ENCODE data around the gene TBC1D22A. TPM values are rescaled to one million over a fixed set of nuclear protein-coding genes. Genes with fewer than 3 reads are reported as not detected.

Gene TBC1D22A
- total RNA-seq, 1 experiment from 2014 or later = 18.2 TPM

- no peak for DNase-seq
- Histone ChIP-seq H3K9me3 (no peaks in the 10 kb centered on the region), H3K4me3 (no peak overlapping the region), H3K36me3 (no peaks in the 10 kb centered on the region), H3K27me3 (no peaks in the 10 kb centered on the region)
These were observed 291.3 kb downstream of the TBC1D22A start for GRCh38 chr22:47053726-47054141.

GRCh38 chr22:47054231-47055072 is 292.0 kb downstream of the TBC1D22A start:
- H3K9me3 ChIP-seq = no peaks in the 10 kb centered on the region

GRCh38 chr22:47055073-47055355 is 292.6 kb downstream of the TBC1D22A start:
- Histone ChIP-seq H3K27me3 (no peaks in the 10 kb centered on the region), H3K36me3 (no peaks in the 10 kb centered on the region), H3K9me3 (no peaks in the 10 kb centered on the region), H3K4me3 (no peak overlapping the region)
- DNase-seq = no peak

More at GRCh38 chr22:47054231-47055072, 292.0 kb downstream of the TBC1D22A start:
- no peak for DNase-seq
- Histone ChIP-seq H3K4me3 (no peak overlapping the region), H3K36me3 (no peaks in the 10 kb centered on the region), H3K27me3 (no peaks in the 10 kb centered on the region)

- DNase-seq = no peak
- Histone ChIP-seq H3K27me3 (no peaks in the 10 kb centered on the region), H3K36me3 (no peaks in the 10 kb centered on the region), H3K4me3 (no peak overlapping the region), H3K9me3 (no peaks in the 10 kb centered on the region)
These were observed 293.0 kb downstream of the TBC1D22A start for GRCh38 chr22:47055461-47055860.

- H3K36me3 ChIP-seq = no peaks in the 10 kb centered on the region
- no peaks in the 10 kb centered on the region for H3K27me3 ChIP-seq
- DNase-seq = no peak
- no peaks in the 10 kb centered on the region for H3K9me3 ChIP-seq
- H3K4me3 ChIP-seq = no peak overlapping the region
These were observed 293.5 kb downstream of the TBC1D22A start for GRCh38 chr22:47055921-47056320.

- no peaks in the 10 kb centered on the region for H3K9me3 ChIP-seq
- no peak for DNase-seq
- no peaks in the 10 kb centered on the region for H3K27me3 ChIP-seq
- H3K36me3 ChIP-seq = no peaks in the 10 kb centered on the region
- H3K4me3 ChIP-seq = no peak overlapping the region
These were observed 293.9 kb downstream of the TBC1D22A start for GRCh38 chr22:47056361-47056760.

- no peaks in the 10 kb centered on the region for H3K27me3 ChIP-seq
- DNase-seq = no peak
- H3K36me3 ChIP-seq = no peaks in the 10 kb centered on the region
- H3K4me3 ChIP-seq = no peak overlapping the region
- H3K9me3 ChIP-seq = no peaks in the 10 kb centered on the region
These were observed 294.5 kb downstream of the TBC1D22A start for GRCh38 chr22:47056776-47057470.

GRCh38 chr22:47057916-47058585 is 295.6 kb downstream of the TBC1D22A start:
- Histone ChIP-seq H3K9me3 (no peaks in the 10 kb centered on the region), H3K4me3 (no peak overlapping the region), H3K27me3 (no peaks in the 10 kb centered on the region), H3K36me3 (no peaks in the 10 kb centered on the region)
- no peak for DNase-seq

- Histone ChIP-seq H3K9me3 (no peaks in the 10 kb centered on the region), H3K36me3 (no peaks in the 10 kb centered on the region)
- DNase-seq = no peak
These were observed 296.6 kb downstream of the TBC1D22A start for GRCh38 chr22:47059076-47059475.

GRCh38 chr22:47059701-47060161 is 297.3 kb downstream of the TBC1D22A start:
- Histone ChIP-seq H3K27me3 (no peaks in the 10 kb centered on the region), H3K4me3 (no peak overlapping the region), H3K36me3 (no peaks in the 10 kb centered on the region), H3K9me3 (no peaks in the 10 kb centered on the region)
- DNase-seq = no peak

More at GRCh38 chr22:47059076-47059475, 296.6 kb downstream of the TBC1D22A start:
- H3K4me3 ChIP-seq = no peak overlapping the region
- no peaks in the 10 kb centered on the region for H3K27me3 ChIP-seq

- no peak overlapping the region for H3K4me3 ChIP-seq
- no peaks in the 10 kb centered on the region for H3K36me3 ChIP-seq
- no peak for DNase-seq
- H3K9me3 ChIP-seq = no peaks in the 10 kb centered on the region
- no peaks in the 10 kb centered on the region for H3K27me3 ChIP-seq
These were observed 298.3 kb downstream of the TBC1D22A start for GRCh38 chr22:47060718-47061117.

GRCh38 chr22:47061226-47061625 is 298.8 kb downstream of the TBC1D22A start:
- no peak overlapping the region for H3K4me3 ChIP-seq
- H3K9me3 ChIP-seq = no peaks in the 10 kb centered on the region
- DNase-seq = no peak
- no peaks in the 10 kb centered on the region for H3K36me3 ChIP-seq
- no peaks in the 10 kb centered on the region for H3K27me3 ChIP-seq

- DNase-seq = no peak
- Histone ChIP-seq H3K27me3 (no peaks in the 10 kb centered on the region), H3K9me3 (no peaks in the 10 kb centered on the region), H3K36me3 (no peaks in the 10 kb centered on the region), H3K4me3 (no peak overlapping the region)
These were observed 299.7 kb downstream of the TBC1D22A start for GRCh38 chr22:47062126-47062525.

GRCh38 chr22:47063071-47063509 is 300.6 kb downstream of the TBC1D22A start:
- Histone ChIP-seq H3K36me3 (no peaks in the 10 kb centered on the region), H3K4me3 (no peak overlapping the region), H3K9me3 (no peaks in the 10 kb centered on the region), H3K27me3 (no peaks in the 10 kb centered on the region)
- no peak for DNase-seq

- Histone ChIP-seq H3K4me3 (no peak overlapping the region), H3K36me3 (no peaks in the 10 kb centered on the region), H3K27me3 (no peaks in the 10 kb centered on the region), H3K9me3 (no peaks in the 10 kb centered on the region)
- no peak for DNase-seq
These were observed 301.2 kb downstream of the TBC1D22A start for GRCh38 chr22:47063606-47064005.

GRCh38 chr22:47064016-47064415 is 301.6 kb downstream of the TBC1D22A start:
- Histone ChIP-seq H3K4me3 (no peak overlapping the region), H3K9me3 (no peaks in the 10 kb centered on the region), H3K36me3 (no peaks in the 10 kb centered on the region), H3K27me3 (no peaks in the 10 kb centered on the region)
- DNase-seq = no peak

GRCh38 chr22:47064416-47064815 is 302.0 kb downstream of the TBC1D22A start:
- Histone ChIP-seq H3K4me3 (no peak overlapping the region), H3K27me3 (no peaks in the 10 kb centered on the region), H3K36me3 (no peaks in the 10 kb centered on the region), H3K9me3 (no peaks in the 10 kb centered on the region)
- DNase-seq = no peak

Data from MG63 (cell line).